GM10847 (cell line): ENCODE results near the gene TTC28.

Source experiments
- POLR2A ChIP-seq: IDR thresholded peaks from 2 replicates; pipeline ENCODE4 v1.6.1; 2011; ENCODE audit not compliant: insufficient read length; ENCODE audit errors: extremely low read depth

Gene TTC28

DNA sequence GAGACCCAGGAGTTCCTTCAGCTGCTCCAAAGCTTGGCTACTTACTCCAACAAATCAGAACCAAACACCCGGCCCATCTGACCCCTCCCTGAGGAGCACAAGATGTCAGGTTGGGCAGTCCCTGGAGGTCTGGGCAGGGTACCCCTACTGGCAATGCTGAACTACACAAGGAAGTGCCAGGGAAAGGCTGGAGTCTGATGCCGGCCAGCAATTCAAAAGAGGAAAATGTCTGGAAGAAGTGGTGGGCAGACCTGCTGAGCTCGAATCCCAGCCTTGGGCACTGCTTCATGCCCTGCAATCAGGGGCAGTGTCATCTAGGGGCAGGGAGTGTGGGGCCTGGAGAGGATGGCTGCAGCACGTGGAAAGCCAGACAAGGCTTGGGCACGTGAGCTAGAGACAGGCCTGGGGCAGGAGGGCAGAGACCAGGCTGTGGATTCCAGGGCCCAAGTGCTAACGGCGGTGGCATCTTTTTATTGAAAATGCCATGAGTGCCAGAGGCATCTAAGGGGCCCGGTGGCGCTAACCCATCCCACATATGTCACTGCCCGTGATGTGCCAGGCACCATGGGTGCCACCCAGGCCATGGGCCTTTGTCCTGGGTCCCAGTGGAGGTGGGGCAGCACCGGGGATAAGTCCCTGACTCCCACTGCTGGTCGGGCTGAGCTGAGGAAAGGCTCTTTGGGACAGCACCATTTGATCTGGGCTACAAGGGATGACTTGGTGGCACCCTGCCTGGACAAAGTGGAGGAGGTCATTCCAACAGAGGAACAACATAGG is 662.7 kb downstream of the TTC28 start:
- TF ChIP-seq POLR2A = no peak

DNA sequence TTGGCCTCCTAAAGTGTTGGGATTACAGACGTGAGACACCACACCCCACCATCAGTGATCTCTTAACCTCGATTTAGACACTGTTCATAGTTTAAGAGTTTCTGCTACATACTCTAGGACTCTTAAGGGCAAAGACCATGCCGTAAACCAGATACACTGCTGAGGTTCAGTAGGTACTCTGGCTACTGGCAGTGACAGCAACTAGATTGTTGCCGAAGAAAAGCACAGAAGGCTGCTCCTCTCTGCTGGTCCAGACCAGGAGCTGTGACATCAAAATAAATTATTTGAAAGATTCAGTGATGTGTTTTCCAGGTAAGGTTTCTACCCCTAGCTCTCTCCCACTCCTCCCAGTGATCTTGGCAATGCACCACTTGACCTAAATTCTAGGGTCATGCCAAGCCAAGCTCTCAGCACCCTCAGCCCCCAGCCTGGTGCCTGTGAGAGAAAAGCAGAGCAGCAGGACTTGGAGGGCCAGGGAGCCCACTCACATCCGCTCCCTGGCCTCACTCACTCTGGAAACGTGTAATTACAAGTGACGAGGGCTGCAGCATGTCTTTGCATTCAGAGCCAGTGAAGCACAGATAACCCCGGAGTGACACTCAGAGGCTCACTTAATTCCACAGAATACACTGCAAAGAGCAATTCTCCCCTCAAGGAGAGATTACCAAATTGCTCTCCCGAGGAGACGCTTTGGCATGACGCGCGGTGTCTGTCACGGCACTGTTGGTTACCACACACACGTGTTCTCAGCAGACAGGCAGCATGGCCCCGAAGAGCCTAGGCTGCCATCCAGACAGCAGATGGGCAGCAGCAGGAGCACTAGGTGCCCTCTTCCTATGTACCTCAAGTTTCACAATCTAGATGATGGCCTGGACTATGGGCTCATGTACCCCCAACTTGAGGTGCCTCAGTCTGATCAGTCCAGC is 663.7 kb downstream of the TTC28 start:
- no peak for TF ChIP-seq POLR2A

DNA sequence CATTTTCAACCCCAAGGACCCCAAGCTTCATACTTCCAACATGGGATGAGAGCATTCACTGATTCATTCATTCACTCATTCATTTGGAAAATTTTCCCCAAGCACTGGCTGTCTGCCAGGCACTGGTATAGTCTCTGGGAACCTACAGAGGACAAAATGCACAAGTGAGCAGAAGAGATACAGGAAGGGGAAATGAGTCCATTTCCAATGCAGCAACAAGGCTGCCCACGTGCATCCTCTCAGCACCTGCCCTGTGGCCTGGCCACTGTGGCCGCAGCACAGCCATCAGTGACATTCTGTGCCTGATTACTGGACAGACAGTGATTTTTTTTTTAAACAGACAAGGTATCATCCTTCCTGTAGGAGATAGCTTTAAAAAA is 664.6 kb downstream of the TTC28 start:
- no peak for TF ChIP-seq POLR2A

DNA sequence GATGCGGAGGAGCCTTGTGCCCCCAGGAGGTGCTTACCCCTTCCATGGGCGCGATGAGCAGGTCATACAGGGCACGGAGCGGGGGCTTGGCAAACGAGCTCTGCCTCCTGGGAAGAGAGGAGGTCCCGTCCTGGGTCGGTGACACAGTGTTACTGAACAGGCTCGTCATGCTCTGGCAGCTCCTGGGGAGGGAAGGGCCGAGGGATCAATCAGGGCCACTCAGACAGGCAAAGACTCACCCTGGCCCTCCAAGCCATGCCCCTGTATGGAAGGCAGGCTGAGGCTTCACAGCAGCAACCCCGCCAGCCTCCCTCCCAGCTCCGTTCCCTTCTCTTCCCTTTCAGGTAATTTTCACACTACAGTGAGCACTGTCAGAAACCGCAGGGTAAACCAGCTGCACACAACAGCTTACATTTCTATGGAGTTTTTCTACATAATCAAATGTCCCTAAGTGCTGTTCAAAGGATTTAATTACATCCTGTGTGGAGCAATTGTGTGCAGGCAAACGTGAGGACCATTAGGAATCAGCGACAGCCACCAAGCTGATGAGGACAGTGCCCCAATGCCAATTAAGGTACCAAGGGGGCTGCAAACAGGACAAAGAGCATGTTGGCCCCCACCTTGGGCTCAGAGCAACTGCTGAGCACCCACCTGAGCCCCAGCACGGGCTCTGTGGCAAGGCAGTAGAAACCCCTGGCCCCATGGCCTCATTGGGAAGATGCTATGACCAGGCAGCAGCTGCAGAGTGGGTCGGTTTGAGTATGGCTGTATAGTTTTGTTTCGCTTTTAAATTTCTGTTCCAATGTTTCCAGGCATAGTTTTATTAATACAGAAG is 665.2 kb downstream of the TTC28 start:
- TF ChIP-seq POLR2A = no peak

- no peak for TF ChIP-seq POLR2A
Measured at GRCh38 chr22:28013611-28014010, 666.0 kb downstream of the TTC28 start.

- TF ChIP-seq POLR2A = no peak
Measured at GRCh38 chr22:28012832-28013460, 666.7 kb downstream of the TTC28 start.

DNA sequence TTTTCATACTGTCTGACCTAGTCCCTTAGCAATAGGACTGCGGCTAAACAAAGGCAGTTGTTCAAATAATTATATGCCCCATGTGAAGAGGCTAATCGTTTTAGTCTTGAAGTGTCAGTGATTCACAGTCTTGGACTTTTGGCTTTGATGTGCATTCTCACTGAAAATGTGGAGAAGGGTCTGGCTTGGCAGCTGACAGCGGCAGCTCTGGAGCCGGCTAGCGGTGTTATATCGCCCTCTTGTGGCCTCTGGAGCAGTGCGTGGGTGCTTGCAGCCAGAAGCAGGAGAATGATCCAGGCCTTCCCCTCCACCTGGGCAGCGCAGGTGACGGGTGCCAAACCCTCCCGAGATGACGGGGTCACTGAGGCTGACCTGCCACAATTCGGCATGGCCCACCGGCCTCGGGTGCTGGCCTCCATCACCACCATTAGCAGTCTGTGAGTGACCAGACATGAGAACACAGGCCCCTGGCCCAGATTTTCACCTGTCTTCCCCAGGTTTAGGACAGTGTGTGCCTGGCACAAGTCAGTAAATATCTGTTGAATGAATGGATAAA is 670.3 kb downstream of the TTC28 start:
- no peak for TF ChIP-seq POLR2A

GRCh38 chr22:28008649-28009048 is 671.0 kb downstream of the TTC28 start:
- no peak for TF ChIP-seq POLR2A

DNA sequence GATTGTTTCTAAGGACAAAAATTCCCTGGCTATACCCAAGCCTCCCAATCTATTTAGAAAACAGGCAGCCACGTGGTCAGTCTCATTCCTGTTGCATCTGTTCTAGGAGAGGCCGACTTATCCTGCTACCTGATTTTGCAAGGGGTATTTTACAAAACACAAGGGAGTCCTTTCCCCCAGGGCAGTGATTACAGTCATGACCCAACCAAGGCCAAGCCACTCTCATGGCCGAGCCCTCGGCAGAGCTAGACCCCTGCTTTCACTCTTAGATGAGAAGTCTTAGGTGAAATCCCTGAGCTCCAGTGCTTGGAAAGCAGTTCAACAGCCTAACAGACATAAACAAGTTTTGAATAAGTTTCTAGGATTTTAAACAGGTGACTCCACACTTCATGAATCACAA is 671.6 kb downstream of the TTC28 start:
- TF ChIP-seq POLR2A = no peak

DNA sequence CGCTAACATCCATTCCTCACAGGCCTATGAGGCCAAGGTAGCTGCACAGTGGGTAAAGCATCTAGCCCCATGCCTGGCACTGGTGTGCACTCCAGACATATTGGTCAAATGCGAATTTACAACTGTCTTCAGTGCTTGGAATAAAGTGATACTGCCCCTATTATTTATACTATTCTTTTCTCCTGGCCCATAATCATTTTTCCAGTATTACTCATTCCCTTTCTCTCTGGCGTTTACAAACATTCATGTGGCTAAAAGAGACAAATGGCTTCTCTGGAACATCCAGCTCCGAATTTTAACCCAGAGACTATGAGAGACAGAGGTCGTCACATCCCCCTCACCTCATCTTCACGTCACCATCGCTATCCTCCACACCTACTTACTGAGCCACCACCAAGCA is 673.4 kb downstream of the TTC28 start:
- TF ChIP-seq POLR2A = no peak

- no peak for TF ChIP-seq POLR2A
Measured at GRCh38 chr22:28005513-28005912, 674.1 kb downstream of the TTC28 start.

- TF ChIP-seq POLR2A = no peak
Measured at GRCh38 chr22:28004021-28004420, 675.6 kb downstream of the TTC28 start.

DNA sequence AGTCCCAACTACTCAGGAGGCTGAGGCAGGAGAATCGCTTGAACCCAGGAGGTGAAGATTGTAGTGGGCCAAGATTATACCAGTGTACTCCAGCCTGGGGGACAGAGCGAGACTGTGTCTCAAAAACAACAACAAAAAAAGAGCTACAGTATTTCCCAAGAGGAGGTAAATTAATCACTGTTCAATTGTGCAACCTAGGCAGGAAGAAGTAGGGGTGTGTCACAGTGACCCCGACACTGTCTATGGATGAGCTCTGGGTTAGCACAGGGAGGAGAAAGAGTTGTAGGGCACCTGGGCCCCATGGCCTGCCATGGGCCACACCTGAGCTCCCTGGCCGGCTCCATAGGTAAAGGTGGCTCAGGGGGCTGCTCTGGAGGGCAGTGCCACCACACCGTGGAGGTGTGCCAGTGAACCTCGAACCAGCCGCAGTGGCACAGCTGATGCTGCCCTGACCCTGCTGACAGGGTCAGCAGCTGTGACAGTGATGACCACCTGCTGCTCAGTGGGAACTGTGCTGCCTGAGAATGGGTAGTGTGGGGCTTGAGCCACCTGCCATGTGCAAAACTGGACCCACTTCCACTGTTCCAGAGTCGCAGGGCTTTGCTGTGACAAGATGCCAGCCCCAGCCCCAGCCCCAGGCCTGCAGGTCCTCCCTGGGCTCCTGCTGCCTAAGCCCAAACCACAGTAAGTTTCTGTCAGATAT is 676.6 kb downstream of the TTC28 start:
- no peak for TF ChIP-seq POLR2A

DNA sequence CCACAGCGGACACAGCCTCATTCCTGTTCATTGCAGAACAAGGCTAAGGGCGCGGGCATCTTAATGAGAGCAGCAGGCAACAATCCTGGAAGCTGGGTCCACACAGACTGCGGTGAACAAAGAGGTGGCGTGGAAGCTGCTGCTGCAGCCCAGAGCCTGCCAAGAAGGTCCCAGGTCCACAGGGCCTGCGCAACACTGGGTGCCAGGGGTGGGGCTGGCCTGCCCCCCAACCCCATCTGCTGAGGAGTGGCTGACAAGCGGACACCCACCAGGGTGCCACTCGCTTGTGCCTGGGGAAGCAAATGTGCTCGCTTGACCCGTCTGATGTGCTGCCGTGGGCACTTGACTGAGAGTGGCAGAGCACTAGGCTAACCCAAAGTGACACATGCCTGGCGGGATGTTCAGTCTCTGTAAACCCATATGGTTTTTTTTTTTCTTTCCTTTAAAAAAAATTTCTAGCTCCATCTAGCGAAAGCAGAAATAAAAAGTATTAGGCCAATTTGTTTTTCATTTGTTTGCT is 677.4 kb downstream of the TTC28 start:
- TF ChIP-seq POLR2A = no peak
